PC-9 (cell line): ENCODE data around the gene DOCK2. TPM values are rescaled to one million over a fixed set of nuclear protein-coding genes. Genes with fewer than 3 reads are reported as not detected.

Source experiments
- BruUV-seq: library from RNA; stranded (reverse); fragments of 400-500 nt; replicated peaks from 2 replicates; lab custom pipeline; 2021; lab: Mats Ljungman, UMichigan
- CTCF ChIA-PET: fragments of 300-600 bp; sonication (Branson Sonifier 250); formaldehyde crosslinking; loops from one replicate; lab custom pipeline; 2022; ENCODE audit warnings: antibody characterized with exemption; lab: Charles Lee
- POLR2A ChIA-PET: fragments of 300-600 bp; sonication (Branson Sonifier 250); formaldehyde crosslinking; loops from one replicate; lab custom pipeline; 2022; ENCODE audit warnings: antibody characterized with exemption; ENCODE audit not compliant: unreplicated experiment; lab: Charles Lee
- DNase-seq, 2 experiments: peaks; one replicate each; pipeline versions ENCODE4 v3.0.0 to v3.0.0-alpha.2; 2015 to 2022; ENCODE audit warnings: mixed read lengths in 1 of 2
- H2AFZ ChIP-seq: fragments of 200-600 bp; sonication (generic); 2 replicates; pipeline ENCODE4 v1.8.1; 2017; ENCODE audit warnings: antibody characterized with exemption
- H3F3A ChIP-seq: fragments of 200-600 bp; sonication (generic); 2 replicates; pipeline ENCODE4 v1.8.1; 2017; ENCODE audit warnings: antibody characterized with exemption, mild to moderate bottlenecking, low read depth; ENCODE audit not compliant: insufficient read depth
- H3K27ac ChIP-seq: fragments of 200-600 bp; sonication (generic); 2 replicates; pipeline ENCODE4 v1.6.1; 2016; ENCODE audit warnings: mixed run types
- H3K27me3 ChIP-seq: fragments of 200-600 bp; sonication (generic); 2 replicates; pipeline ENCODE4 v1.6.1; 2016; ENCODE audit warnings: low read depth, mixed run types; ENCODE audit not compliant: insufficient read depth
- H3K36me3 ChIP-seq: fragments of 200-600 bp; sonication (generic); 2 replicates; pipeline ENCODE4 v1.6.1; 2016; ENCODE audit warnings: low read depth, mixed run types
- H3K4me1 ChIP-seq: fragments of 200-600 bp; sonication (generic); replicated peaks from 2 replicates; pipeline ENCODE4 v1.6.1; 2016; ENCODE audit warnings: mixed run types; ENCODE audit not compliant: insufficient read depth
- H3K4me2 ChIP-seq: fragments of 200-600 bp; sonication (generic); 2 replicates; pipeline ENCODE4 v1.6.1; 2017; ENCODE audit warnings: mixed run types
- H3K4me3 ChIP-seq: fragments of 200-600 bp; sonication (generic); 2 replicates; pipeline ENCODE4 v1.6.1; 2016; ENCODE audit warnings: mixed run types
- H3K79me2 ChIP-seq: fragments of 200-600 bp; sonication (generic); 2 replicates; pipeline ENCODE4 v1.6.1; 2017; ENCODE audit warnings: low read depth, mixed run types
- H3K9me2 ChIP-seq: fragments of 200-600 bp; sonication (generic); 2 replicates; pipeline ENCODE4 v1.8.1; 2017; ENCODE audit warnings: mild to moderate bottlenecking; ENCODE audit not compliant: insufficient read depth
- H3K9me3 ChIP-seq: fragments of 200-600 bp; sonication (generic); 2 replicates; pipeline ENCODE4 v1.8.1; 2016; ENCODE audit warnings: low read depth; ENCODE audit not compliant: insufficient read depth
- H4K20me1 ChIP-seq: fragments of 200-600 bp; sonication (generic); 2 replicates; pipeline ENCODE4 v1.8.1; 2017; ENCODE audit not compliant: insufficient read depth
- EZH2 ChIP-seq: fragments of 200-600 bp; sonication (generic); IDR thresholded peaks from 2 replicates; pipeline ENCODE4 v1.8.0; 2017; ENCODE audit warnings: antibody characterized with exemption, low read depth
- intact Hi-C: fragments of 100-400 bp; cut with micrococcal nuclease; formaldehyde crosslinking; loops from one replicate; pipeline ENCODE4 v1.10.0; 2022; ENCODE audit not compliant: unreplicated experiment
- microRNA-seq: library from miRNA; unstranded; fragments of <30 nt; microRNA quantifications from one replicate; pipeline ENCODE4 v1.2.0, GENCODE V29; 2021; ENCODE audit warnings: borderline number of aligned reads, borderline replicate concordance
- total RNA-seq: library from RNA; stranded (reverse); gene quantifications from 2 replicates; pipeline ENCODE4 v1.2.3, GENCODE V29; 2021
- TF ChIP-seq, protein P1 (sequence below): fragments of 200-600 bp; sonication (generic); conservative IDR thresholded peaks from 2 replicates; pipeline ENCODE4 v1.6.1; 2017; ENCODE audit warnings: mixed run types, antibody characterized with exemption, mild to moderate bottlenecking, moderate library complexity

DOCK2 gene
- total RNA-seq, 1 experiment from 2014 or later: 0.41 TPM

DNA sequence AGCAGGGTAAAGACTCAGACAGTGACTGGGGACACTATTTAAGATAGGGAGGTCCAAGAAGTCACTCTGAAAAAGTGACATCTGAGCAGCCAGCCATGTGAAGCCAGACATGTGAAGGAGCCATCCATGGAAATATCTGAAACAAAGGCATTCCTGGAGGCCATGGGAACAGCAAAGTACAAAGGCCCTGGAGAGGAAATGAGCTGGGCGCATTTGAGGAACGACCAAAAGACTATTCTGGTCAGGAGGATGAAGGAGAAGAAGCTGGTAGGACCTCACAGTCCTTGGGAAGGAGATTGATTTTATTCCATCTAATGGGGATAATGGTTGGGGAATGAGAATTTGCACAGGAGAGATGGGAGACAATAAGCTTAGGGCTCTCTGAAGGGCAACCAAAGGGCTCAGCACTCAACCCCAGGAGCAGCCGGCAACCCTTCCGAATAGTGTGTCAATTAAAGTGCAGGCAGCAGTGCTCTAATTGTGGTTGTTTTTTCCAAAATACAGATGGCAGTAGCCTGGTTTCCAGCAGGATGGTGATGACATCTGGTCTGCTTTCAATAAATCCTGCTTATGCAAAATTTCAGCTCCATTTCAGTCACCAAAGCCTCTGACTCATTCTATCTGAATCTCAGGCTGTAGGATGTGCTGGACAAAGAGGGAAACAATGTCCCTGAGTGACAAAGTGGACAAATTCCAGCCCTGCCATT, 495.3 kb downstream of the DOCK2 start:
- Histone ChIP-seq H3K27me3 (no peaks in the 10 kb centered on the region), H2AFZ (peak overlapping the region; percentile 56; the same call in 1 of the 2 replicates), H3K9me2 (no peaks in the 10 kb centered on the region), H3K36me3 (no peaks in the 10 kb centered on the region), H3K9me3 (peaks cover 25% of the 10 kb centered on the region), H3K4me1 (peaks cover 57% of the 10 kb centered on the region), H3K4me3 (no peak overlapping the region), H3K79me2 (no peaks in the 10 kb centered on the region), H4K20me1 (no peaks in the 10 kb centered on the region), H3F3A (peaks cover 23% of the 10 kb centered on the region), H3K27ac (peak overlapping the region; percentile 78), H3K4me2 (peak overlapping the region; percentile 33)
- TF ChIP-seq, protein P1, sequence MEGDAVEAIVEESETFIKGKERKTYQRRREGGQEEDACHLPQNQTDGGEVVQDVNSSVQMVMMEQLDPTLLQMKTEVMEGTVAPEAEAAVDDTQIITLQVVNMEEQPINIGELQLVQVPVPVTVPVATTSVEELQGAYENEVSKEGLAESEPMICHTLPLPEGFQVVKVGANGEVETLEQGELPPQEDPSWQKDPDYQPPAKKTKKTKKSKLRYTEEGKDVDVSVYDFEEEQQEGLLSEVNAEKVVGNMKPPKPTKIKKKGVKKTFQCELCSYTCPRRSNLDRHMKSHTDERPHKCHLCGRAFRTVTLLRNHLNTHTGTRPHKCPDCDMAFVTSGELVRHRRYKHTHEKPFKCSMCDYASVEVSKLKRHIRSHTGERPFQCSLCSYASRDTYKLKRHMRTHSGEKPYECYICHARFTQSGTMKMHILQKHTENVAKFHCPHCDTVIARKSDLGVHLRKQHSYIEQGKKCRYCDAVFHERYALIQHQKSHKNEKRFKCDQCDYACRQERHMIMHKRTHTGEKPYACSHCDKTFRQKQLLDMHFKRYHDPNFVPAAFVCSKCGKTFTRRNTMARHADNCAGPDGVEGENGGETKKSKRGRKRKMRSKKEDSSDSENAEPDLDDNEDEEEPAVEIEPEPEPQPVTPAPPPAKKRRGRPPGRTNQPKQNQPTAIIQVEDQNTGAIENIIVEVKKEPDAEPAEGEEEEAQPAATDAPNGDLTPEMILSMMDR: no peak
- no peak for TF ChIP-seq EZH2
- DNase-seq: peak; percentile 37 to 80
- ChIA-PET POLR2A (interaction anchor here (0.5 kb wide), 2 partner anchors 64 to 1732 kb away, joined by 7 to 12 read pairs; no protein-coding TSS in a partner anchor), CTCF (no interaction called here)
- BruUV-seq: no TSS peak
- intact Hi-C loops: loop anchor here (1.0 kb wide), 1 partner anchor 19 kb away; no protein-coding TSS in a partner anchor

Small RNA genes within 50 kb of the gene (microRNA-seq; reads per million reads assigned to microRNA genes)
- gene MIR378E: not detected

Other genes with a start within 250 kb of the DOCK2 start
- 30.5 and 39.2 TPM in 2 replicates for gene SPDL1, start 53.5 kb upstream of the DOCK2 start, total RNA-seq